GM19397 (cell line): ENCODE results near the gene SUV39H1.

ENCODE experiments used
- ATAC-seq: cut with Tn5 transposase; IDR thresholded peaks from one replicate; pipeline ENCODE4 v1.9.1; 2021; ENCODE audit warnings: mild to moderate bottlenecking, moderate library complexity; ENCODE audit not compliant: unreplicated experiment

Gene SUV39H1

GRCh38 chrX:48711929-48712505, 15.5 kb downstream of the SUV39H1 start:
- ATAC-seq, result no peak

DNA sequence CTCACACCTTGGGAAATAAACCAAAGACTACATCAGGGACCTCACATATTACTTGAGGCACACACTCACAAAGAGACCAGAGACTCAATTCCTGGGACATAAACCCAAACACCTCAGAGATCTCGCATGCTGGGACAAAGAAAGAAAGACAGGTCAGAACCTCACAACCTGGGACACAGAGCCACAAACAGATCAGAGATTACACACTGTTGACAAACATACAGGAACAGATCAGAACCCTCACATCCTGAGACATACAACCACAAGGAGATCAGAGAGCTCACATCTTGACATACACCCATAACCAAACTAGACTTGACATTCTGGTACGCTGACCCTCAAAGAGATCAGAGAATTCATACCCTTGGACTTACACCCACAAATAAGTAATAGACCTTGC, 17.3 kb downstream of the SUV39H1 start:
- ATAC-seq, result no peak

DNA sequence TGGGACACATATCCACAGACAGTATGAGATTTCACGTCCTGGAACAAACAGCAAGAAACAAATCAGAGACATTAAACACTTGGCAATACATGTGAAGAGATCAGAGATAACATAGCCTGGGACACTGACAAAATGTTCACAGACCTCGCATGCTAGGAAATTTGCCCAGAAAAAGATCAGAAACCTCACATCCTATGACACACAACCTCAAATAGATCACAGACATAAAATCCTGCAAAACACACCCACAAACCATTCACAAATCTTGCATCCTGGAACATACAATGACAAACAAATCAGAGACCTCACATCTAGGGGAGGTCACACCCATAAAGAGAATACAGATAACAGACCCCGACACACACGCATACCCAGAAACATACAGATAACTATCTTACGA, 18.0 kb downstream of the SUV39H1 start:
- no peak for ATAC-seq

GRCh38 chrX:48715072-48715471, 18.5 kb downstream of the SUV39H1 start:
- ATAC-seq, result no peak

DNA sequence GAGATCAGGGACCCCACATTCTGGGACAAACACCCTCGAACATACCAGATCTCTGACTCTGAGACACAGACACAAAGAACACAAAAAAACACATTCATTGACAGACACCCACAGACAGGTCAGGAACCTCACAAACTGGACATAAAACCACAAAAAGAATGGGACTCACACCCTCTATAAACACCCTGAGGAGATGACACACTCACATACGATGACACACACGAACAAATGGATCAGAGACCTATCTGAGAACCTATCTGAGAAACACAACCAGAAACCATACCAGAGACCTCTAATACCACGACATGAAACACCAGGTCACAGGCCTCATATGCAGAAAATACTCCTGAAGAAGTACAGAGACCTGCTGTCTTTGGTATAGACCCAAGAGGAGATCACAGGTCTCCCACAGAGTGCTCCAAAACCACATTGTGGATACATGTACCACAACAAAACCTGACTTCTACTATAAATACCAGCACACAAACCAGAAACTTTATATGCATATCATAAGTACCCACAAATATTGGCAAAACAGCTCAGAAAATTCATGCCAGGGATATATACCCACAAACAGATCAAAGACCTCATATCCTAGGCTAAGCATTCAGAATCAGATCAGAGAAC, 19.5 kb downstream of the SUV39H1 start:
- no peak for ATAC-seq

DNA sequence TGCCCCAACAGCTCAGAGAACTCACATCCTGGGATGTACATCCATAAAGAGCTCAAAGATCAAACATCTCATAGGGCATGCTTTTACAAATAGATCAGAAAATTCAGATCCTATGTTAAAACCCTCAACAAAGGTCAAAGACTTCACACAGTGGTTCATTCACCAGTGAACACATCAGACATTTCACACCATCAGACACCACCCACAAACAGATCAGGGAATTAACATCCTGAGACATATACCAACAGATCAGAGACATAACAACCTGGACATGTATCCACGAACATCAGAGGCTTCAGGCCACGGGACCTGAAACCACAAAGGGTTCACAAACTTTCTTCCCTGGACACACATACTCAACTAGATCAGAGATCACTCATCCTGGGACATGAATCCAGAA, 23.4 kb downstream of the SUV39H1 start:
- ATAC-seq, result no peak

DNA sequence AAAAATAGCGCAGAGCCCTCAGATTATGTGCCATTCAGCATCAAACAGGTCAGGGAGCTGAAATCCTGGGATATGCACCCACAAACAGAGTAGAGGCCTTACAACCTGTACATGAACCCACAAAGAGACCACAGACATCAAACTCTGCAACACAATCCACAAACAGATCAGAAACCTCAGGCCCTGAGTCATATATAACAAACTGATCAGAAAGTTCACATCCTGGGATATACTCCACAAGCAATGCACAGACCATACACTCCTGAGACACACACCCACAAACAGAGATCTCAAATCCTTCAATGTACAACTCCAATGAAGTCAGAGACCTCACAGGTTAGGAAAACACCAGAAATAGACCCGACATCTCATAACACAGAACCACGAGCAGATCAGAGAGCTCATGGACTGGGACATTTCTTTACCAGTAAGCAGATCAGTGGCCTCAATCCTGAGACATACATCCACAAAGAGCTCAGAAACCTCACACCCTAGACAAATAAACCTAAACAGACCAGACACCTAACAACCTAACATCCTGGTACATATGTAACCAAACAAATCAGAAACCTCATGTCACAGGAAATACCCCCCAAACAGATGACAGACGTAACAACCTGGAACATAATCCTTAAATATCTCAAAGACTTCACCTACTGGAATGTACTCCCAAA, 24.2 kb downstream of the SUV39H1 start:
- no peak for ATAC-seq

GRCh38 chrX:48721916-48722315, 25.4 kb downstream of the SUV39H1 start:
- ATAC-seq, result no peak

GRCh38 chrX:48726596-48726995, 30.1 kb downstream of the SUV39H1 start:
- no peak for ATAC-seq

DNA sequence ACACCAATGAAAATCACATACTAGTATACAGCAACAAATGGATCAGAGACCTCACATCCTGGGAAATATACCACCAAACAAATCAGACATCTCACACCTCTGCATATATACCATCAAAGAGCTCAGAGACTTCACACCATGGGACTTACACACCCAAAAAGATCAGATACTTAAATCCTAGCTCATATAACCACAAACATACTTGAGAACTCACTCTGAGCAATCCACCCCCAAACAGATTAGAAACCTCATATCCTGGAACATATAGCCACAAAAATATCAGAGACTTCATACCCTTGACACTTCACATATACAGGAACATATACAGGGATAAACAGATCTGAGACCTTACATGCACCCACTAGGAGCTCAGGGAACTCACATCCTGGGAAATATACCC, 32.1 kb downstream of the SUV39H1 start:
- no peak for ATAC-seq

DNA sequence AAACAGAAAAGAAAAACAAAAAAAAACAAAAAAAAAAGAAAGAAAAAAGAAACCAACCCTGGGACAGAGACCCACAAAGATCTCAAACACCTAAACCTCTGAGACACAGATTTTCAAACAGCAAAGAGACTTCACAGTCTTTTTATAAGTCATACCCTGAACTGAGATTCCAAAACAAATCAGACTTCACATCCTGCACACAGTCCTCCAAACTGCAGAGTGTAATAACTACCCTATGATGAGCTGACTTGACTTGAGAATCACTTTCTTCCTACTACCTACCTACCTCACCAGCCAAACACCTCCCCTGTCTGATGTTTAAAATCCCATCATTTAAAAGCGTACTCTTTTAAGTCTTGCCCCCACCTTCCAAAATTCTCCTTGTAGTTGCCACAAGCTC, 39.8 kb downstream of the SUV39H1 start:
- no peak for ATAC-seq

DNA sequence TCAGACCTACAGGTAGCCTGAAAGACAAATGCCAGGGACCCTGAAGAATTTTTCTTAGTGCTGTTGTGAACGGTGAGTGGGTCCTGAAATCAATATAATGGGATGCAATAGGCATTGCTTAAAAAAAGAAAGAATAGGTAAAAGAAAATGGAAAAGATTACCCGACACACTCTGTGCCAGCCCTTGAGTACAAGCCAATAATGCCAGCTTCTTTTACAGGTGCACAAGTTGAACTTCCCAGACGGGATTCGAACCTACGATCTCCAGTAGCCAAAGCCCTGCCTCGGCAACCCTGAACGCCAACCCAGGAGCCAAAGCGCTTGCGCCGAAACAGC, 40.3 kb downstream of the SUV39H1 start:
- no peak for ATAC-seq

- peak; percentile 99 for ATAC-seq
These were observed 40.8 kb downstream of the SUV39H1 start for GRCh38 chrX:48737213-48737938.

DNA sequence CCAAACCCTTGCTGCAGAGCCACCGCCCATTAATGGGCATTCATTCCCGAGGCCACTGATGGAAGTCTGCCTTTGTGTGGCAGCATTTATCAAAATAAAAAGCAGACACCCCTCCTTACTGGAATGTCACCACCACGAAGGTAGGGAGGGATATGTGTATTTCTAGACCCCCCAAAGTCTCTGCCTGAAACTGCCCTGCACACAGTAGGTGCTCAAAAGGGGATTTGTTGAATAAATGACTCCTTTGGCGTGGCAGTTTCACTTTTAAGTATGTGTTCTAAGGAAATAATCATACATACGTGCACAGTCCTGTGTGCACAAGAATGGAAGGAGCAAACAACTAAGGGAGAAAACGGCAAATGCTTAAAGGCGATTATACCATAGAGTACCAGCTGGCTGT, 41.4 kb downstream of the SUV39H1 start:
- no peak for ATAC-seq

DNA sequence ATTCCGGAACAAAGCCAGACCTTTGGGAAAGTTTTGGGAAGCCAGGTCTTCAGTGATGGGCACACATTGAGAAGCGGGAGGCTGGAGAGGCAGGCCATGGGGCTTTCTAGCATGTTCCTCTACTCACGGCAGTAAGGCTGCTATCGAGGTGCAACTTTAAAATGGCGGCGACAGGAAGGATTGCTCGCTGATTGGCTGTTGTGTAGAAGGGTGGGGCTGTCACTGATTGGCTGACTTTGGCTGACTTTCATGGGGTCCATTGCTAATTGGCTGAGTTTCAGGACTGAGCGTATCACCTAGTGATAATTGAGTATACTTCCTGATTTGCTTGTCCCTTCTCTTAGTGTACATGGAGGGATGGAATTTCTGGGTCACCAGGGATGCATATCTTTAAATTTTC, 45.3 kb downstream of the SUV39H1 start:
- ATAC-seq, result no peak

DNA sequence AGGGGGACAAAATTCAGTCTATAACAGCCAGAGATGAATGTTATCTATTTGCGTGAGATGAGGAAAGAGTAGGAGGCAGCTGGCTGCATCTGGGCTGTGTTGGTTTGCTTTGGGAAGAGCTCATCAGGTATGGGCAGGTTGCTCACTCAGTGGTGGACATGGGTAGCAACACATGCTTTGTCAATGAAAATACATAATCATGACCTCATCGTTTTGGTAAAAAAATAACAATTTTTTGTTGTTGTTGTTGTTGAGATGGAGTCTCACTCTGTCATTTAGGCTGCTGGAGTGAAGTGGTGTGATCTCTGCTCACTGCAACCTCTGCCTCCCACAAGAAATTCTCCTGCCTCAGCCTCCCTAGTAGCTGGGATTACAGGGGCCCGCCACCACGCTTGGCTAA, 48.7 kb downstream of the SUV39H1 start:
- ATAC-seq, result no peak

DNA sequence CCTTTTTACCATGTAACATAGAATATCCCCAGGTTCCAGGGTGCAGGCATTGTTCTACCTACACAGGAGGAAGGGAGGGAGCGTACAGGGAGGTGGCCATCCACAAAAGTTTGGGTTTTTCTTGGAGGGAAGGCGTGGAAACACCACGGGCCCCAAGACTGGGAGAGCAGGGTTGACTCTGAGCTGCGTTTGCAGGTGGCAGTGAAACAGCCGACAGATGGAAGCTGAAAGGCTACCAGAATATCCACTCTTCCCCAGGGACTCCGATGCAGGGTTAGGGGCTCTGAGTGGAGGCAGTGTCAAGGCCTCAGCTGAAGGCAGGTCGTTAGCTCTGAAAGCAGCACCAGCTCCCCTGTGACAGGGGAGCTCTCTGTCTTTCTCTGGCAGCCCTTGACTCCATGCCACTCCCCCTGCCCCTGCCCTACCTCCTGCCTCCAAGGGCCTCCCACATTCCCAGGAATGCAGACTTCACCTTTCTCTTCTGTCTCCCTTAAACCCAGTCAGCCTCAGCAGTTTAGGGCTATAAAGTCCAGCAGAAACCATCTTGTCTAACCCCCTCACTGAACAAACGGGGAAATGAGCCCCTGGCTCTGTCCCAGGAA, 51.0 kb downstream of the SUV39H1 start:
- no peak for ATAC-seq

- no peak for ATAC-seq
These were observed 52.6 kb downstream of the SUV39H1 start for GRCh38 chrX:48749182-48749581.

GRCh38 chrX:48751343-48751742, 54.8 kb downstream of the SUV39H1 start:
- ATAC-seq, result no peak

GRCh38 chrX:48752498-48752897, 56.0 kb downstream of the SUV39H1 start:
- ATAC-seq, result no peak

GRCh38 chrX:48753708-48754228, 57.2 kb downstream of the SUV39H1 start:
- no peak for ATAC-seq
